H1 (cell line): Measurements from ENCODE around the gene SLX4IP. TPM values are rescaled to one million over a fixed set of nuclear protein-coding genes. Genes with fewer than 3 reads are reported as not detected.

Source experiments
- CTCF ChIA-PET: fragments of 300-600 bp; sonication (Branson Sonifier 250); formaldehyde crosslinking; loops from one replicate; lab custom pipeline; 2021; ENCODE audit not compliant: partially characterized antibody; lab: Charles Lee
- POLR2A ChIA-PET: fragments of 300-600 bp; sonication (Branson Sonifier 250); formaldehyde crosslinking; loops from one replicate; lab custom pipeline; 2021; ENCODE audit warnings: inconsistent platforms; ENCODE audit not compliant: partially characterized antibody; lab: Charles Lee
- DNase-seq, 2 experiments: peaks; one replicate each; pipeline versions ENCODE4 v3.0.0 to v3.0.0-alpha.2; 2010 to 2022; ENCODE audit warnings: low spot score in 2 of 2, low read depth in 1 of 2, mixed read lengths in 1 of 2
- FAIRE-seq: peaks from 2 replicates; lab custom pipeline; 2011; peaks lifted over from hg19 to GRCh38; lab: Jason Lieb, UNC
- H2AFZ ChIP-seq: 2 replicates; pipeline ENCODE4 v1.8.1; 2012; ENCODE audit warnings: low read length, inconsistent platforms
- H2AK5ac ChIP-seq: 2 replicates; pipeline ENCODE4 v1.6.1; 2013; ENCODE audit warnings: low read depth, low read length
- H2BK120ac ChIP-seq: replicated peaks from 2 replicates; pipeline ENCODE3; 2013; ENCODE audit warnings: low read depth, low read length, inconsistent platforms
- H2BK12ac ChIP-seq: 2 replicates; pipeline ENCODE4 v1.6.1; 2013; ENCODE audit warnings: low read depth, low read length
- H2BK15ac ChIP-seq: 2 replicates; pipeline ENCODE4 v1.6.1; 2013; ENCODE audit warnings: low read length
- H2BK20ac ChIP-seq: 2 replicates; pipeline ENCODE4 v1.6.1; 2013; ENCODE audit warnings: low read length
- H2BK5ac ChIP-seq: 2 replicates; pipeline ENCODE4 v1.6.1; 2013; ENCODE audit warnings: low read depth, low read length
- H3K14ac ChIP-seq: 2 replicates; pipeline ENCODE4 v1.6.1; 2013; ENCODE audit warnings: inconsistent platforms; ENCODE audit not compliant: insufficient read length
- H3K18ac ChIP-seq: 2 replicates; pipeline ENCODE4 v1.6.1; 2013; ENCODE audit warnings: low read length; ENCODE audit errors: extremely low read depth
- H3K23ac ChIP-seq: 2 replicates; pipeline ENCODE4 v1.6.1; 2013; ENCODE audit warnings: inconsistent platforms; ENCODE audit not compliant: insufficient read length
- H3K23me2 ChIP-seq: 2 replicates; pipeline ENCODE4 v1.6.1; 2013; ENCODE audit warnings: low read depth, low read length
- H3K27ac ChIP-seq: 2 replicates; pipeline ENCODE4 v1.6.1; 2011; ENCODE audit warnings: low read depth, low read length, inconsistent platforms
- H3K27me3 ChIP-seq, 4 experiments: replicated peaks in 1 of 4; 1 replicate in 1 of 4; 2 replicates in 3 of 4; pipeline versions ENCODE4 v1.6.1 to v1.8.1; 2011 to 2013; ENCODE audit warnings: low read length in 3 of 4, mild to moderate bottlenecking in 3 of 4, inconsistent platforms in 2 of 4, mixed read lengths in 2 of 4, moderate library complexity in 1 of 4; ENCODE audit not compliant: control insufficient read depth in 3 of 4, insufficient read depth in 3 of 4; ENCODE audit errors: extremely low read depth in 1 of 4
- H3K36me3 ChIP-seq, 4 experiments: 2 replicates each; pipeline versions ENCODE4 v1.6.1 to v1.8.1; 2011 to 2013; ENCODE audit warnings: mild to moderate bottlenecking in 4 of 4, low read length in 3 of 4, moderate library complexity in 2 of 4, control low read depth in 1 of 4, inconsistent platforms in 1 of 4; ENCODE audit not compliant: insufficient read depth in 4 of 4, control insufficient read depth in 2 of 4
- H3K4ac ChIP-seq: replicated peaks from 2 replicates; pipeline ENCODE3; 2013; ENCODE audit warnings: low read length, low read depth, mixed read lengths, inconsistent platforms; ENCODE audit not compliant: insufficient read length
- H3K4me1 ChIP-seq, 4 experiments: replicated peaks in 1 of 4; 1 replicate in 1 of 4; 2 replicates in 3 of 4; pipeline versions ENCODE4 v1.6.1 to v1.8.1; 2011 to 2013; ENCODE audit warnings: low read length in 3 of 4, inconsistent platforms in 2 of 4, mixed read lengths in 1 of 4; ENCODE audit not compliant: insufficient read depth in 4 of 4, control insufficient read depth in 3 of 4
- H3K4me2 ChIP-seq, 2 experiments: 2 replicates each; pipeline versions ENCODE4 v1.6.1 to v1.8.1; 2011 to 2013; ENCODE audit warnings: low read depth in 2 of 2, low read length in 2 of 2, control low read depth in 1 of 2, inconsistent platforms in 1 of 2, mild to moderate bottlenecking in 1 of 2; ENCODE audit not compliant: insufficient read depth in 1 of 2
- H3K4me3 ChIP-seq, 4 experiments: fragments of 200-600, 300-600 bp in 1 of 4; sonication (generic), shearing (Covaris generic), sonication (Bioruptor Twin) in 1 of 4; 2 replicates each; pipeline versions ENCODE4 v1.5.1 to v1.8.1; 2011 to 2016; ENCODE audit warnings: low read length in 4 of 4, low read depth in 3 of 4, control low read depth in 2 of 4, inconsistent platforms in 2 of 4, mild to moderate bottlenecking in 2 of 4, mixed read lengths in 1 of 4, moderate library complexity in 1 of 4; ENCODE audit not compliant: insufficient read depth in 2 of 4; ENCODE audit errors: extremely low read depth in 1 of 4
- H3K56ac ChIP-seq: replicated peaks from 2 replicates; pipeline ENCODE3; 2013; ENCODE audit warnings: low read depth, mild to moderate bottlenecking, mixed read lengths, low read length, inconsistent platforms; ENCODE audit not compliant: insufficient read length
- H3K79me1 ChIP-seq: 2 replicates; pipeline ENCODE4 v1.6.1; 2013; ENCODE audit warnings: low read depth, low read length, control low read depth
- H3K79me2 ChIP-seq, 2 experiments: 2 replicates each; pipeline versions ENCODE4 v1.6.1 to v1.8.1; 2012 to 2013; ENCODE audit warnings: low read length in 2 of 2, mild to moderate bottlenecking in 2 of 2, inconsistent platforms in 1 of 2; ENCODE audit not compliant: insufficient read depth in 2 of 2, control insufficient read depth in 1 of 2
- H3K9ac ChIP-seq, 4 experiments: replicated peaks in 1 of 4; 1 replicate in 1 of 4; 2 replicates in 3 of 4; pipeline versions ENCODE4 v1.6.1 to v1.8.1; 2011 to 2013; ENCODE audit warnings: low read depth in 3 of 4, low read length in 3 of 4, control low read depth in 2 of 4, mild to moderate bottlenecking in 2 of 4, moderate library complexity in 2 of 4, inconsistent platforms in 1 of 4; ENCODE audit errors: extremely low read depth in 1 of 4
- H3K9me3 ChIP-seq, 2 experiments: 2 replicates each; pipeline versions ENCODE4 v1.6.1 to v1.8.1; 2012 to 2013; ENCODE audit warnings: mild to moderate bottlenecking in 2 of 2, moderate library complexity in 2 of 2, control low read depth in 1 of 2, inconsistent platforms in 1 of 2, low read depth in 1 of 2, low read length in 1 of 2, mixed read lengths in 1 of 2; ENCODE audit not compliant: insufficient read depth in 2 of 2
- H4K20me1 ChIP-seq, 2 experiments: replicated peaks in 1 of 2; 2 replicates each; pipeline versions ENCODE3 to v1.8.1; 2011 to 2013; ENCODE audit warnings: inconsistent platforms in 2 of 2, low read length in 2 of 2, mild to moderate bottlenecking in 1 of 2; ENCODE audit not compliant: insufficient read depth in 2 of 2, control insufficient read depth in 1 of 2
- H4K5ac ChIP-seq: 2 replicates; pipeline ENCODE4 v1.6.1; 2013; ENCODE audit warnings: low read length, low read depth, mixed read lengths, inconsistent platforms; ENCODE audit not compliant: insufficient read length
- H4K8ac ChIP-seq: 2 replicates; pipeline ENCODE4 v1.8.0; 2013; ENCODE audit warnings: mild to moderate bottlenecking, moderate library complexity, low read length, inconsistent platforms; ENCODE audit not compliant: insufficient read depth; ENCODE audit errors: extremely low read depth
- H4K91ac ChIP-seq: replicated peaks from 2 replicates; pipeline ENCODE3; 2013; ENCODE audit warnings: low read length, mixed read lengths, inconsistent platforms; ENCODE audit not compliant: insufficient read length
- CBX8 ChIP-seq: fragments of 300-800, 300-1000 bp; sonication (generic); IDR thresholded peaks from 2 replicates; pipeline ENCODE4 v1.7.1; 2016; ENCODE audit warnings: low read depth, low read length, borderline replicate concordance
- CHD1 ChIP-seq: IDR thresholded peaks from 2 replicates; pipeline ENCODE4 v1.6.1; 2012; ENCODE audit warnings: low read depth, low read length, improper control_type of control experiment
- TEAD4 ChIP-seq: IDR thresholded peaks from 2 replicates; pipeline ENCODE4 v1.6.1; 2012; ENCODE audit warnings: low read depth, low read length, inconsistent platforms, mixed read lengths
- WGBS, 2 experiments: shearing (Covaris generic) in 1 of 2; methylation state at CpG; one replicate each; pipeline versions ENCODE4 v1.1.6 to v1.1.7; 2013 to 2015; ENCODE audit warnings: low lambda C conversion rate in 2 of 2, mixed read lengths in 2 of 2, inconsistent platforms in 1 of 2, low coverage in 1 of 2, missing lambda C conversion rate in 1 of 2; ENCODE audit not compliant: insufficient replicate concordance in 2 of 2, insufficient coverage in 1 of 2, insufficient read length in 1 of 2; ENCODE audit errors: extremely low coverage in 1 of 2, missing lambda C conversion rate in 1 of 2; 5-methylcytosine and 5-hydroxymethylcytosine counted together
- polyA plus RNA-seq, 7 experiments: library from polyadenylated mRNA; depleted of rRNA in 3 of 7; stranded (reverse) in 5 of 7; unstranded in 2 of 7; fragments of >200 nt in 5 of 7; fragments of 200-250 nt in 2 of 7; gene quantifications; 1 replicate in 5 of 7; 2 replicates in 1 of 7; 4 replicates in 1 of 7; pipeline versions ENCODE4 v1.2.1 to v1.2.3, GENCODE V29; 2011 to 2013; ENCODE audit warnings: missing spikeins in 2 of 7, mixed read lengths in 2 of 7
- total RNA-seq: library from RNA; stranded (reverse); fragmentation: NEBNext Ultra II Directional; extraction: Animal tissue kit (Norgen Biotek cat#: 25700); gene quantifications from 2 replicates; pipeline ENCODE4 v1.2.1, GENCODE V29; 2021

SLX4IP gene
- total and polyA plus RNA-seq, 2 of the 8 experiments (the other 6 are each of a cell fraction or from before 2014, with no cell fraction given): 2.4 to 8.7 TPM

- WGBS, 2 experiments: 81% methylated on average over 9 of the region's 9 CpGs; no CpG with 5 or more reads in 1 of the 2 experiments
- ChIA-PET CTCF (interaction anchor here (1.8 kb wide), 1 partner anchor 19 kb away, joined by 5 read pairs; no protein-coding TSS in a partner anchor), POLR2A (no interaction called here)
- Histone ChIP-seq H3K27me3 (no peaks in the 10 kb centered on the region), H3K79me1 (no peaks in the 10 kb centered on the region), H2BK15ac (no peak overlapping the region), H3K36me3 (no peaks in the 10 kb centered on the region), H3K9ac (no peak overlapping the region), H2AK5ac (no peak overlapping the region), H4K91ac (no peak overlapping the region), H3K14ac (no peak overlapping the region), H2BK20ac (no peak overlapping the region), H2AFZ (no peak overlapping the region), H3K27ac (no peak overlapping the region), H2BK120ac (no peak overlapping the region), H3K23ac (no peak overlapping the region), H3K4me1 (peaks cover 5 to 23% (median 16%) of the 10 kb centered on the region in 4 experiments; a peak in 6 of 7 replicates), H3K79me2 (no peaks in the 10 kb centered on the region), H2BK5ac (no peak overlapping the region), H3K9me3 (no peaks in the 10 kb centered on the region), H4K8ac (no peak overlapping the region), H3K23me2 (no peaks in the 10 kb centered on the region), H3K4ac (no peak overlapping the region), H3K4me3 (no peak overlapping the region), H4K5ac (no peak overlapping the region), H3K56ac (no peak overlapping the region), H3K18ac (no peak overlapping the region), H2BK12ac (peak overlapping the region; percentile 42; the same call in 1 of the 2 replicates), H4K20me1 (no peaks in the 10 kb centered on the region), H3K4me2 (peak overlapping the region in 1 of 2 experiments; percentile 19; a peak in 1 of 4 replicates)
- DNase-seq: no peak
- no peak for FAIRE-seq
- TF ChIP-seq TEAD4: no peak
- TF ChIP-seq CHD1: no peak
- no peak for TF ChIP-seq CBX8
Measured at GRCh38 chr20:10629946-10630650, 195.0 kb downstream of the SLX4IP start.
